ENCODE data around the gene SLX4. TPM values are rescaled to one million over a fixed set of nuclear protein-coding genes. Genes with fewer than 3 reads are reported as not detected.

SLX4 gene
- total RNA-seq, 1 donor from 2014 or later, result 11.8 TPM

DNA sequence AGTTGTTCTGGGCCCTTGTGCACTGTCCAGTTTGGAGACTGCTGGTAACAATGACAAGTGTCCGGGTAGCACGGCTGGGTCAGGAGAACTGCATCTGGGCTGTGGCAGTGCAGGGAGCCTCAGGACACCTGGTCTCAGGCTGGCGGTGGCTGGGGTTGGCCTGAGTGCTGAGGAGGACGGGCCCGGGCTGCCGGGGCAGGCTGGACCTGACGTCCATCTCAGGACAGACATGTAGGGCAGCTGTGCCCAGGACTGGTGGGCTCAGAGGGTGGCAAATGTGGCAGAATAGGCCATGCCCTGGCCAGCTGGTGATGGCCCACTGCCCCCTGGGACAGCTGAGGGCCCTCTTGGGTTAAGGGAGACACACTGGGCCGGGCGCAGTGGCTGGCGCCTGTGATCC, 30.0 kb downstream of the SLX4 start:
- DNase-seq (ENCODE audit: low spot score), result no peak
- no peak overlapping the region for H3K4me3 Mint-ChIP-seq (ENCODE audit: unreplicated experiment)

DNA sequence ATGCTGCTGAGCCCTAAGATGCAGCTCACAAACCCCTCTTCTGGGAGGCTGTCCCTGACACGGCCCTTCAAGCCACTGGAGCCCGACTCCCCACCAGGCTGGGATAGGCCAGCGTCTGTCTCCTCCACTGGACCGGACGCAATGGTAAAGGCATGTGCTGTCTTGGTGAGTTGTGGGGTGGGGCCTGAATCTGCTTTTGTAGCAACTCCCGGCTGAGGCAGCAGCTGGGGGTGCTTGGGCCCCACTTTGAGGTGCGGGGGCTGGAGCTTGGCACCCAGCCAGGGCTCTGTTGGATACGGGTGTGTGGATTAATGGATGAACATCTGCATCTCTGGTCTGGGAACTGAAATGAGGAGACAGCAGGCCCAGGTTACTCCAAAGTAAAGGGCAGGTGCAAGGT, 30.7 kb downstream of the SLX4 start:
- Mint-ChIP-seq H3K4me3 (ENCODE audit: unreplicated experiment) (no peak overlapping the region), H3K27me3 (ENCODE audit: unreplicated experiment) (peaks cover 7% of the 10 kb centered on the region)
- no peak for DNase-seq (ENCODE audit: low spot score)

More for the DNA sequence above, 30.0 kb downstream of the SLX4 start:
- Mint-ChIP-seq H3K36me3 (ENCODE audit: low read depth, unreplicated experiment) (peaks cover 11% of the 10 kb centered on the region), H3K4me1 (ENCODE audit: unreplicated experiment) (peaks cover 12% of the 10 kb centered on the region), H3K9me3 (ENCODE audit: unreplicated experiment) (no peaks in the 10 kb centered on the region), H3K27me3 (ENCODE audit: unreplicated experiment) (peaks cover 7% of the 10 kb centered on the region), H3K27ac (ENCODE audit: unreplicated experiment) (no peak overlapping the region)
- TF ChIP-seq, protein P1, sequence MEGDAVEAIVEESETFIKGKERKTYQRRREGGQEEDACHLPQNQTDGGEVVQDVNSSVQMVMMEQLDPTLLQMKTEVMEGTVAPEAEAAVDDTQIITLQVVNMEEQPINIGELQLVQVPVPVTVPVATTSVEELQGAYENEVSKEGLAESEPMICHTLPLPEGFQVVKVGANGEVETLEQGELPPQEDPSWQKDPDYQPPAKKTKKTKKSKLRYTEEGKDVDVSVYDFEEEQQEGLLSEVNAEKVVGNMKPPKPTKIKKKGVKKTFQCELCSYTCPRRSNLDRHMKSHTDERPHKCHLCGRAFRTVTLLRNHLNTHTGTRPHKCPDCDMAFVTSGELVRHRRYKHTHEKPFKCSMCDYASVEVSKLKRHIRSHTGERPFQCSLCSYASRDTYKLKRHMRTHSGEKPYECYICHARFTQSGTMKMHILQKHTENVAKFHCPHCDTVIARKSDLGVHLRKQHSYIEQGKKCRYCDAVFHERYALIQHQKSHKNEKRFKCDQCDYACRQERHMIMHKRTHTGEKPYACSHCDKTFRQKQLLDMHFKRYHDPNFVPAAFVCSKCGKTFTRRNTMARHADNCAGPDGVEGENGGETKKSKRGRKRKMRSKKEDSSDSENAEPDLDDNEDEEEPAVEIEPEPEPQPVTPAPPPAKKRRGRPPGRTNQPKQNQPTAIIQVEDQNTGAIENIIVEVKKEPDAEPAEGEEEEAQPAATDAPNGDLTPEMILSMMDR (IDR thresholded peaks at IDR 0.05; ENCODE audit: unreplicated experiment), result no peak

GRCh38 chr16:3580251-3580651, 31.2 kb downstream of the SLX4 start:
- no peak overlapping the region for H3K4me3 Mint-ChIP-seq (ENCODE audit: unreplicated experiment)
- no peak for DNase-seq (ENCODE audit: low spot score)
- H3K27me3 Mint-ChIP-seq (ENCODE audit: unreplicated experiment), result peaks cover 7% of the 10 kb centered on the region
- peak overlapping the region; percentile 18 for H3K27ac Mint-ChIP-seq (ENCODE audit: unreplicated experiment)
- TF ChIP-seq, protein P1 (IDR thresholded peaks at IDR 0.05; ENCODE audit: unreplicated experiment), result no peak
- H3K36me3 Mint-ChIP-seq (ENCODE audit: low read depth, unreplicated experiment), result peaks cover 7% of the 10 kb centered on the region
- H3K4me1 Mint-ChIP-seq (ENCODE audit: unreplicated experiment), result peaks cover 12% of the 10 kb centered on the region
- H3K9me3 Mint-ChIP-seq (ENCODE audit: unreplicated experiment), result no peaks in the 10 kb centered on the region

More for the DNA sequence above, 30.7 kb downstream of the SLX4 start:
- H3K36me3 Mint-ChIP-seq (ENCODE audit: low read depth, unreplicated experiment), result peaks cover 7% of the 10 kb centered on the region
- TF ChIP-seq, protein P1 (IDR thresholded peaks at IDR 0.05; ENCODE audit: unreplicated experiment), result no peak
- no peak overlapping the region for H3K27ac Mint-ChIP-seq (ENCODE audit: unreplicated experiment)
- H3K4me1 Mint-ChIP-seq (ENCODE audit: unreplicated experiment), result peaks cover 12% of the 10 kb centered on the region
- H3K9me3 Mint-ChIP-seq (ENCODE audit: unreplicated experiment), result no peaks in the 10 kb centered on the region

GRCh38 chr16:3579776-3580175, 31.6 kb downstream of the SLX4 start:
- no peak for DNase-seq (ENCODE audit: low spot score)
- TF ChIP-seq, protein P1 (IDR thresholded peaks at IDR 0.05; ENCODE audit: unreplicated experiment), result no peak
- Mint-ChIP-seq H3K27ac (ENCODE audit: unreplicated experiment) (no peak overlapping the region), H3K27me3 (ENCODE audit: unreplicated experiment) (peaks cover 7% of the 10 kb centered on the region), H3K4me3 (ENCODE audit: unreplicated experiment) (no peak overlapping the region), H3K4me1 (ENCODE audit: unreplicated experiment) (peaks cover 12% of the 10 kb centered on the region), H3K9me3 (ENCODE audit: unreplicated experiment) (no peaks in the 10 kb centered on the region), H3K36me3 (ENCODE audit: low read depth, unreplicated experiment) (peaks cover 5% of the 10 kb centered on the region)

- Mint-ChIP-seq H3K27me3 (ENCODE audit: unreplicated experiment) (peaks cover 7% of the 10 kb centered on the region), H3K27ac (ENCODE audit: unreplicated experiment) (peak overlapping the region; percentile 15), H3K4me3 (ENCODE audit: unreplicated experiment) (no peak overlapping the region), H3K36me3 (ENCODE audit: low read depth, unreplicated experiment) (peaks cover 3% of the 10 kb centered on the region), H3K4me1 (ENCODE audit: unreplicated experiment) (peaks cover 12% of the 10 kb centered on the region), H3K9me3 (ENCODE audit: unreplicated experiment) (no peaks in the 10 kb centered on the region)
- TF ChIP-seq, protein P1 (IDR thresholded peaks at IDR 0.05; ENCODE audit: unreplicated experiment), result no peak
- no peak for DNase-seq (ENCODE audit: low spot score)
These were observed 32.5 kb downstream of the SLX4 start for GRCh38 chr16:3578610-3579551.
